ENCODE results near the gene ZNF467. TPM values are rescaled to one million over a fixed set of nuclear protein-coding genes. Genes with fewer than 3 reads are reported as not detected.

The ZNF467 gene
- polyA plus RNA-seq, 1 experiment: 0.14 TPM

GRCh38 chr7:149813254-149814035, 40.1 kb upstream of the ZNF467 start:
- Histone ChIP-seq H3K27me3 (ENCODE audit: control insufficient read depth, insufficient read depth, low read length) (peaks cover 2% of the 10 kb centered on the region), H3K27ac (ENCODE audit: low read depth, low read length) (no peak overlapping the region), H3K9me3 (ENCODE audit: control insufficient read depth, insufficient read depth, low read length) (no peaks in the 10 kb centered on the region; the same call in 1 of the 2 replicates), H3K4me3 (ENCODE audit: low read depth, low read length) (no peak overlapping the region)
- DNase-seq (ENCODE audit: low read depth, low spot score): no peak
- ChIA-PET CTCF (no interaction called here), POLR2A (no interaction called here)
- TF ChIP-seq CTCF (IDR thresholded peaks at IDR 0.05; ENCODE audit: low read depth, low read length): no peak

GRCh38 chr7:149811831-149812490, 38.6 kb upstream of the ZNF467 start:
- TF ChIP-seq CTCF (IDR thresholded peaks at IDR 0.05; ENCODE audit: low read depth, low read length): no peak
- Histone ChIP-seq H3K4me3 (ENCODE audit: low read depth, low read length) (no peak overlapping the region), H3K27me3 (ENCODE audit: control insufficient read depth, insufficient read depth, low read length) (peaks cover 2% of the 10 kb centered on the region), H3K9me3 (ENCODE audit: control insufficient read depth, insufficient read depth, low read length) (no peaks in the 10 kb centered on the region; the same call in 1 of the 2 replicates), H3K27ac (ENCODE audit: low read depth, low read length) (no peak overlapping the region)
- ChIA-PET CTCF (no interaction called here), POLR2A (no interaction called here)
- DNase-seq (ENCODE audit: low read depth, low spot score): no peak

GRCh38 chr7:149811221-149811620, 37.8 kb upstream of the ZNF467 start:
- CTCF ChIA-PET: no interaction called here
- peak; percentile 31; the same call in 1 of the 2 replicates for TF ChIP-seq CTCF (IDR thresholded peaks at IDR 0.05; ENCODE audit: low read depth, low read length)
- no peak overlapping the region for H3K27ac ChIP-seq (ENCODE audit: low read depth, low read length)
- peaks cover 2% of the 10 kb centered on the region for H3K27me3 ChIP-seq (ENCODE audit: control insufficient read depth, insufficient read depth, low read length)
- POLR2A ChIA-PET: no interaction called here
- no peaks in the 10 kb centered on the region; the same call in 1 of the 2 replicates for H3K9me3 ChIP-seq (ENCODE audit: control insufficient read depth, insufficient read depth, low read length)
- no peak for DNase-seq (ENCODE audit: low read depth, low spot score)
- no peak overlapping the region for H3K4me3 ChIP-seq (ENCODE audit: low read depth, low read length)

- DNase-seq (ENCODE audit: low read depth, low spot score): no peak
- no peak overlapping the region for H3K4me3 ChIP-seq (ENCODE audit: low read depth, low read length)
- TF ChIP-seq CTCF (IDR thresholded peaks at IDR 0.05; ENCODE audit: low read depth, low read length): no peak
- CTCF ChIA-PET: interaction anchor here (1.5 kb wide), 1 partner anchor 67 kb away, joined by 5 read pairs; no protein-coding TSS in a partner anchor
- no peak overlapping the region for H3K27ac ChIP-seq (ENCODE audit: low read depth, low read length)
- no peaks in the 10 kb centered on the region; the same call in 1 of the 2 replicates for H3K9me3 ChIP-seq (ENCODE audit: control insufficient read depth, insufficient read depth, low read length)
- peaks cover 4% of the 10 kb centered on the region for H3K27me3 ChIP-seq (ENCODE audit: control insufficient read depth, insufficient read depth, low read length)
- POLR2A ChIA-PET: no interaction called here
Observed at GRCh38 chr7:149809215-149809614, 35.8 kb upstream of the ZNF467 start.

GRCh38 chr7:149808311-149808710, 34.9 kb upstream of the ZNF467 start:
- Histone ChIP-seq H3K9me3 (ENCODE audit: control insufficient read depth, insufficient read depth, low read length) (no peaks in the 10 kb centered on the region; the same call in 1 of the 2 replicates), H3K27ac (ENCODE audit: low read depth, low read length) (no peak overlapping the region), H3K27me3 (ENCODE audit: control insufficient read depth, insufficient read depth, low read length) (peaks cover 4% of the 10 kb centered on the region), H3K4me3 (ENCODE audit: low read depth, low read length) (no peak overlapping the region)
- ChIA-PET POLR2A (no interaction called here), CTCF (interaction anchor here (0.8 kb wide), 1 partner anchor 10 kb away, joined by 3 read pairs; no protein-coding TSS in a partner anchor)
- no peak for TF ChIP-seq CTCF (IDR thresholded peaks at IDR 0.05; ENCODE audit: low read depth, low read length)
- no peak for DNase-seq (ENCODE audit: low read depth, low spot score)
